Stimulated activated effector memory CD8-positive, alpha-beta T cell treated with anti-CD3 and anti-CD28 coated beads, Interleukin-12 subunit alpha, Interleukin-12 subunit beta, amount 100 ng/mL, for 72 hours (primary cell): ENCODE measurements around the gene SIRT2.

Experiments
- ATAC-seq: fragments of 150-1000 bp; cut with Tn5 transposase; 2 replicates; pipeline ENCODE4 v1.10.0; 2021
- DNase-seq, 2 donors: peaks; one replicate each; pipeline ENCODE4 v3.0.0; 2021 to 2022; ENCODE audit warnings: low spot score in 2 of 2
- H3K27ac Mint-ChIP-seq: one replicate; pipeline ENCODE4 v1.8.0; 2022; ENCODE audit warnings: mild to moderate bottlenecking, mixed read lengths
- H3K36me3 Mint-ChIP-seq: one replicate; pipeline ENCODE4 v1.8.0; 2022; ENCODE audit warnings: mild to moderate bottlenecking, mixed read lengths
- H3K4me1 Mint-ChIP-seq: one replicate; pipeline ENCODE4 v1.8.0; 2022; ENCODE audit warnings: mixed read lengths
- H3K4me3 Mint-ChIP-seq: one replicate; pipeline ENCODE4 v1.8.0; 2022; ENCODE audit warnings: mild to moderate bottlenecking, mixed read lengths
- H3K9me3 Mint-ChIP-seq: one replicate; pipeline ENCODE4 v1.8.0; 2022; ENCODE audit warnings: mixed read lengths

The SIRT2 gene

GRCh38 chr19:38910488-38910887 lies 11.1 kb upstream of the SIRT2 start:
- no peaks in the 10 kb centered on the region for H3K9me3 Mint-ChIP-seq

GRCh38 chr19:38908911-38909310 lies 9.5 kb upstream of the SIRT2 start:
- no peak overlapping the region for H3K4me3 Mint-ChIP-seq
- peaks cover 59% of the 10 kb centered on the region for H3K36me3 Mint-ChIP-seq
- peak overlapping the region; percentile 81 for H3K27ac Mint-ChIP-seq
- ATAC-seq = no peak
- peaks cover 31% of the 10 kb centered on the region for H3K4me1 Mint-ChIP-seq
- no peaks in the 10 kb centered on the region for H3K9me3 Mint-ChIP-seq
- DNase-seq = no peak

More at GRCh38 chr19:38910488-38910887, 11.1 kb upstream of the SIRT2 start:
- Mint-ChIP-seq H3K4me1 (peaks cover 23% of the 10 kb centered on the region), H3K4me3 (no peak overlapping the region), H3K36me3 (peaks cover 44% of the 10 kb centered on the region), H3K27ac (peak overlapping the region; percentile 69)
- no peak for DNase-seq
- no peak for ATAC-seq

GRCh38 chr19:38907670-38908069 lies 8.3 kb upstream of the SIRT2 start:
- peak overlapping the region; percentile 81 for H3K27ac Mint-ChIP-seq
- peaks cover 25% of the 10 kb centered on the region for H3K4me1 Mint-ChIP-seq
- no peak for ATAC-seq
- H3K9me3 Mint-ChIP-seq = no peaks in the 10 kb centered on the region
- peaks cover 72% of the 10 kb centered on the region for H3K36me3 Mint-ChIP-seq
- H3K4me3 Mint-ChIP-seq = no peak overlapping the region
- no peak for DNase-seq

DNA sequence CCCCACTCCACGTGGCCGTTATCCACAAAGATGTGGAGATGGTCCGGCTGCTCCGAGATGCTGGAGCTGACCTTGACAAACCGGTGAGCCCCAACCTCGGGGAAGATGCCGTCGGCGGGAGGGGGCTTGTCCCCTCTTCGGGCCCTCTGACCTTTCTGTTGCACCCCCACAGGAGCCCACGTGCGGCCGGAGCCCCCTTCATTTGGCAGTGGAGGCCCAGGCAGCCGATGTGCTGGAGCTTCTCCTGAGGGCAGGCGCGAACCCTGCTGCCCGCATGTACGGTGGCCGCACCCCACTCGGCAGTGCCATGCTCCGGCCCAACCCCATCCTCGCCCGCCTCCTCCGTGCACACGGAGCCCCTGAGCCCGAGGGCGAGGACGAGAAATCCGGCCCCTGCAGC lies 7.8 kb upstream of the SIRT2 start:
- Mint-ChIP-seq H3K27ac (peak overlapping the region; percentile 81), H3K36me3 (peaks cover 76% of the 10 kb centered on the region), H3K9me3 (no peaks in the 10 kb centered on the region), H3K4me3 (no peak overlapping the region), H3K4me1 (peaks cover 21% of the 10 kb centered on the region)
- DNase-seq (no peak), ATAC-seq (no peak)

- H3K27ac Mint-ChIP-seq = no peak overlapping the region
- ATAC-seq (no peak), DNase-seq (no peak)
- no peak overlapping the region for H3K4me3 Mint-ChIP-seq
- peaks cover 22% of the 10 kb centered on the region for H3K4me1 Mint-ChIP-seq
- no peaks in the 10 kb centered on the region for H3K9me3 Mint-ChIP-seq
- H3K36me3 Mint-ChIP-seq = peaks cover 79% of the 10 kb centered on the region
Measured at GRCh38 chr19:38905620-38906019, 6.2 kb upstream of the SIRT2 start.

DNA sequence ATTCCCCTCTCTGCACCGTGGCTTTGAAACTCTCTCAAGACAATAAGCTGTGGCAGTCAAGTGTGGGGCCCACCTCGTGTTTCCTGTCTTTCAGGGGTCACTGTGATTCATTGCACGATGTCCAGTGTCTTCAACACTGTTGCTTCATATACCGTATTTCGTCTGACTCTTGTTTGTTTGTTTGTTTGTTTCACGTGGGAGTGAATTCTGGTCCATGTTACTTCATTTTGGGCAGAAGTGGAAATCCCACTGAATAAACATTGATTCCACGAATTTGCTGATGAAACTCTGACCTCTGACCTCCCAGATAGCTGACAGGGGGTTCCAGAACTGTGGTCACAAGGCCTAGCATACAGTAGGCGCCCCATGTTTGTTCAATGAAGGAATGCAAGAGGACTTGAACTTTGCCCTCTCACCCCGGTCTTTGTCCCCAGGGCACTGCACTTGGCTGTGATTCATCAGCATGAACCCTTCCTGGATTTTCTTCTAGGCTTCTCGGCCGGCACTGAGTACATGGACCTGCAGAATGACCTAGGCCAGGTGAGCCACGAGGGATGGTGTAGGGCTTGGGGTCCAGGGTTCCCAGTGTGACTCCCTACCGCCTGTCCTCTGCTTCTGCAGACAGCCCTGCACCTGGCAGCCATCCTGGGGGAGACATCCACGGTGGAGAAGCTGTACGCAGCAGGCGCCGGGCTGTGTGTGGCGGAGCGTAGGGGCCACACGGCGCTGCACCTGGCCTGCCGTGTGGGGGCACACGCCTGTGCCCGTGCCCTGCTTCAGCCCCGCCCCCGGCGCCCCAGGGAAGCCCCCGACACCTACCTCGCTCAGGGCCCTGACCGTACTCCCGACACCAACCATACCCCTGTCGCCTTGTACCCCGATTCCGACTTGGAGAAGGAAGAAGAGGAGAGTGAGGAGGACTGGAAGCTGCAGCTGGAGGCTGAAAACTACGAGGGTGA lies 5.4 kb upstream of the SIRT2 start:
- DNase-seq (no peak), ATAC-seq (no peak)
- H3K9me3 Mint-ChIP-seq = no peaks in the 10 kb centered on the region
- H3K36me3 Mint-ChIP-seq = peaks cover 86% of the 10 kb centered on the region
- peaks cover 23% of the 10 kb centered on the region for H3K4me1 Mint-ChIP-seq
- H3K27ac Mint-ChIP-seq = peak overlapping the region; percentile 11
- H3K4me3 Mint-ChIP-seq = no peak overlapping the region

GRCh38 chr19:38901683-38902082 lies 2.3 kb upstream of the SIRT2 start:
- Mint-ChIP-seq H3K9me3 (no peaks in the 10 kb centered on the region), H3K27ac (peak overlapping the region; percentile 46), H3K4me3 (peak overlapping the region; percentile 82), H3K36me3 (peaks cover 72% of the 10 kb centered on the region), H3K4me1 (peaks cover 38% of the 10 kb centered on the region)
- ATAC-seq (no peak), DNase-seq (no peak)

- Mint-ChIP-seq H3K27ac (peak overlapping the region; percentile 88), H3K4me1 (peaks cover 38% of the 10 kb centered on the region), H3K4me3 (peak overlapping the region; percentile 82), H3K36me3 (peaks cover 63% of the 10 kb centered on the region), H3K9me3 (no peaks in the 10 kb centered on the region)
- DNase-seq = no peak
- ATAC-seq = no peak
Measured at GRCh38 chr19:38900743-38901190, 1.3 kb upstream of the SIRT2 start.

- no peak for ATAC-seq
- peak overlapping the region; percentile 88 for H3K27ac Mint-ChIP-seq
- DNase-seq = no peak
- peaks cover 43% of the 10 kb centered on the region for H3K4me1 Mint-ChIP-seq
- peaks cover 57% of the 10 kb centered on the region for H3K36me3 Mint-ChIP-seq
- H3K4me3 Mint-ChIP-seq = peak overlapping the region; percentile 82
- no peaks in the 10 kb centered on the region for H3K9me3 Mint-ChIP-seq
Measured at GRCh38 chr19:38900202-38900629, 798 bp upstream of the SIRT2 start.

- Mint-ChIP-seq H3K36me3 (peaks cover 54% of the 10 kb centered on the region), H3K27ac (peak overlapping the region; percentile 88), H3K9me3 (no peaks in the 10 kb centered on the region), H3K4me3 (peak overlapping the region; percentile 82), H3K4me1 (peaks cover 43% of the 10 kb centered on the region)
- ATAC-seq = no peak
- no peak for DNase-seq
Measured at GRCh38 chr19:38898788-38899446, 501 bp downstream of the SIRT2 start.

DNA sequence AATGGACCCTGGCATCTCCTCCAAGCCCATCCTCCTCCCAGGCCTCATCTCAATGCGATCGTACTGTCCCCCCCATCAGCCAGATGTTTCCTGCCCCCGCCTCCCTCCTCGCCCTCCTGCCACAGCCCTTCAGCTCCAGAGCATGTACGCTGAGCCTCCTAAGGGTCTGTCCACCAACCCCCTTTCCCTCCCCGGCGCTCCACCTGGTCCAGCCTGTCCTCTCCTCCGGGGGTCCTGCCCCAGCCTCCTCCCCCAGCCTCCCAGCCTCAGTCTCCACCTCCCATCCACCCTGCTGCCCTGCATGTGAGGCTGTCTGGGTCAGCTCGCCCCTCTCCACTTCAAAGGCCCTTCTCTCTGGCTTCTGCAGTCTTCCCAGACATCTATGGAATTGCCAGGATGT lies 4.5 kb downstream of the SIRT2 start:
- peaks cover 36% of the 10 kb centered on the region for H3K4me1 Mint-ChIP-seq
- H3K27ac Mint-ChIP-seq = peak overlapping the region; percentile 78
- DNase-seq = no peak

DNA sequence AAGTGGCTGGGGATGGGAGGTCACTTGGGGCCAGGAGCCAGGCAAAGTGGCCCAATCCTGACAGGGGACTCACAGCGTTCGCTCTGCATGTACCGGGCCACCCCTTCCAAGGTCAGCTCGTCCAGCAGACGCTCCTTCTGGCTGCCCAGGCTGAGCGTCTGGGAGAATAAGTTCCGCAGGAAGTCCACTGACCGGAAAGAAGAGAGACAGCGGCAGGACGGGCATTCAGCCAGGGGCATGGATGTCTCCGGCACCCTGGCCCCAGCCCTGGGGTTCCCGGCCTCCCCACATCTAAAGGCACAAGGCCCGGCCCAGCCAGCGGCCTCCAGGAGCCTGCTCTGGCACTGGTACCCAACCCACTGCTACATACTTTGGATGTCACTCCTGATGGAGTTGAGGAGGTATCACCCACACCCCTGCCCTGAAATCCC lies 6.1 kb downstream of the SIRT2 start:
- no peak overlapping the region for H3K27ac Mint-ChIP-seq
- H3K4me3 Mint-ChIP-seq = no peak overlapping the region
- ATAC-seq (no peak), DNase-seq (no peak)
- H3K36me3 Mint-ChIP-seq = peaks cover 35% of the 10 kb centered on the region
- H3K4me1 Mint-ChIP-seq = peaks cover 27% of the 10 kb centered on the region
- no peaks in the 10 kb centered on the region for H3K9me3 Mint-ChIP-seq

More for the DNA sequence above, 4.5 kb downstream of the SIRT2 start:
- Mint-ChIP-seq H3K36me3 (peaks cover 33% of the 10 kb centered on the region), H3K4me3 (no peak overlapping the region), H3K9me3 (no peaks in the 10 kb centered on the region)
- no peak for ATAC-seq

GRCh38 chr19:38892841-38893240 lies 6.6 kb downstream of the SIRT2 start:
- Mint-ChIP-seq H3K9me3 (no peaks in the 10 kb centered on the region), H3K4me3 (no peak overlapping the region), H3K27ac (no peak overlapping the region), H3K4me1 (peaks cover 22% of the 10 kb centered on the region), H3K36me3 (peaks cover 40% of the 10 kb centered on the region)
- DNase-seq = no peak
- ATAC-seq = no peak

GRCh38 chr19:38891771-38892170 lies 7.6 kb downstream of the SIRT2 start:
- ATAC-seq = no peak
- peaks cover 14% of the 10 kb centered on the region for H3K4me1 Mint-ChIP-seq
- H3K4me3 Mint-ChIP-seq = no peak overlapping the region
- peaks cover 40% of the 10 kb centered on the region for H3K36me3 Mint-ChIP-seq
- DNase-seq = no peak
- H3K27ac Mint-ChIP-seq = no peak overlapping the region
- no peaks in the 10 kb centered on the region for H3K9me3 Mint-ChIP-seq

- Mint-ChIP-seq H3K27ac (no peak overlapping the region), H3K4me1 (peaks cover 13% of the 10 kb centered on the region), H3K36me3 (peaks cover 46% of the 10 kb centered on the region), H3K9me3 (no peaks in the 10 kb centered on the region), H3K4me3 (no peak overlapping the region)
- no peak for DNase-seq
- no peak for ATAC-seq
Measured at GRCh38 chr19:38890686-38891085, 8.7 kb downstream of the SIRT2 start.
